HG02938 (cell line): Measurements from ENCODE around the gene SNX14.
"Not testable (repeated sequence)": the region's sequence is repeated elsewhere in the genome, so short reads cannot be mapped to it uniquely, and the experiment has no call there.

Experiments
- ATAC-seq: cut with Tn5 transposase; IDR thresholded peaks from one replicate; pipeline ENCODE4 v1.9.1; 2021; ENCODE audit warnings: mild to moderate bottlenecking, moderate library complexity; ENCODE audit not compliant: unreplicated experiment

Gene SNX14

GRCh38 chr6:85593438-85594196, at the start of gene SNX14:
TSS of gene SNX14 (minus strand) at chr6:85593858. CDS start at chr6:85593718, 140 bp downstream.
- ATAC-seq: peak; percentile 87

- peak; percentile 64 for ATAC-seq
Observed at GRCh38 chr6:85642774-85643536, 49.3 kb upstream of the SNX14 start, which contains the start of gene SYNCRIP. TSS of gene SYNCRIP (minus strand) at chr6:85642886. CDS start at chr6:85641439, 1,447 bp downstream.

- ATAC-seq: no peak
Observed at GRCh38 chr6:85641897-85642773, 48.5 kb upstream of the SNX14 start.

GRCh38 chr6:85641522-85641896, 47.9 kb upstream of the SNX14 start:
- no peak for ATAC-seq

- ATAC-seq: no peak
Observed at GRCh38 chr6:85640821-85641220, 47.2 kb upstream of the SNX14 start.

- ATAC-seq: no peak
Observed at GRCh38 chr6:85637579-85637978, 43.9 kb upstream of the SNX14 start.

GRCh38 chr6:85632164-85632942, 38.7 kb upstream of the SNX14 start:
- ATAC-seq: no peak

- ATAC-seq: not testable (repeated sequence)
Observed at GRCh38 chr6:85631117-85631516, 37.5 kb upstream of the SNX14 start.

GRCh38 chr6:85628353-85628752, 34.7 kb upstream of the SNX14 start:
- no peak for ATAC-seq

- no peak for ATAC-seq
Observed at GRCh38 chr6:85620308-85620707, 26.6 kb upstream of the SNX14 start.

GRCh38 chr6:85614780-85615179, 21.1 kb upstream of the SNX14 start:
- ATAC-seq: no peak

- ATAC-seq: no peak
Observed at GRCh38 chr6:85612690-85613474, 19.2 kb upstream of the SNX14 start.

GRCh38 chr6:85610182-85610895, 16.7 kb upstream of the SNX14 start:
- no peak for ATAC-seq

- no peak for ATAC-seq
Observed at GRCh38 chr6:85602100-85602499, 8.4 kb upstream of the SNX14 start.

- no peak for ATAC-seq
Observed at GRCh38 chr6:85600713-85601313, 7.2 kb upstream of the SNX14 start.

- ATAC-seq: peak; percentile 13
Observed at GRCh38 chr6:85594197-85594930, 706 bp upstream of the SNX14 start.

GRCh38 chr6:85592033-85592432, 1.6 kb downstream of the SNX14 start:
- no peak for ATAC-seq

- no peak for ATAC-seq
Observed at GRCh38 chr6:85591207-85591606, 2.5 kb downstream of the SNX14 start.
